HG03354 (cell line): ENCODE data around the gene RFTN1.

Experiments used
- ATAC-seq: cut with Tn5 transposase; IDR thresholded peaks from one replicate; pipeline ENCODE4 v1.9.1; 2021; ENCODE audit warnings: mild to moderate bottlenecking; ENCODE audit not compliant: unreplicated experiment, poor library complexity, severe bottlenecking

The RFTN1 gene

DNA sequence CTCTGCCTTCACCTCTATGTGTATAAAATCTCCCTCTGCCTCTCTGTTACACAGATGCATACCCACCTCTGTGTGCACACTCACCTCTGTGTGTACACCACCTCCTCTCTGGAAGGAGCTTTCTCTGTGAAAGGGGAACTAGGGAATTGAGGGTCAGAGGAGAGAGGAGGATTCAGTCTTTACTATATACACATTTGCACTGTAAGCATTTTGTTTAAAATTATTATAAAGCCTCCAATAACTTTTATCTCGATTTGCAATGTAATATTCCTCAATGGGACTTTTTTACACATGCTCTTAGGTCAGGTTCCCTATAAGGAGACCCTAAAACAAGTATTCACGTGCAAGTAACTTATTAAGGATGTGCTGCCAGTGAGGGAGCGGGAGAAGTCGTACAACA lies 166.0 kb downstream of the RFTN1 start:
- no peak for ATAC-seq

DNA sequence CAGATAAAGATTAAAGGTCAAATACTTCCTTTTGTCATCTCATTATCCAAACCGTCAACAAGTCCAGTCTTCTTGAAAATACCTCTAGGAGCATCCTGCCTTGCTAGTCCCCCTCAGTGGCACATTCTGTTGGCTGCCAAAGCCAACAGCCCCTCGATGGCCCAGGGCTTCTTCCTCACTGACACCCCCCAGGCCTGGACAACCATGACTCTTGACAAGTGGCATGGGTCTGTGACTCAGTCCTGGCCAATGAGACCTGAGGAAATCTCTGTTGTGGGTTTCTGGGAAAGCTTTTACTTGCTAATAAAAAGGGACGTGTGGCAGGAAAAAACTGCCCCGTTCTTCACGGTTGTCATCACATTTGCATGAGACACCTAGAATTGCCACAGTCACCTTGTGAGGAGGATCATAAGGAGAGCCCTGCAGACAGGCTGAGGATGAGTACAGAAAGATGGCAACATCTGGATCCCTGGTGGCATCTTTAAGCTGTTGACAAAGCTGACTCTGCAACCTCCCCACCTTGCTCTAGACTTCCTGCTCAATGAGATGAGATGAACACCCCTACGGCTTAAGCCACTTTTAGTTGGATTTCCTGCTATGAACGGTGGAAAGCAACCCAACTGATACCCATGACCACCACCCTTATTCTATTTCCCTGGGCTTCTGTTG lies 167.0 kb downstream of the RFTN1 start:
- no peak for ATAC-seq

- no peak for ATAC-seq
Measured at GRCh38 chr3:16343101-16343500, 170.4 kb downstream of the RFTN1 start.

GRCh38 chr3:16338999-16339398 lies 174.5 kb downstream of the RFTN1 start:
- peak; percentile 67 for ATAC-seq

GRCh38 chr3:16337856-16338540 lies 175.5 kb downstream of the RFTN1 start:
- ATAC-seq: peak; percentile 89

DNA sequence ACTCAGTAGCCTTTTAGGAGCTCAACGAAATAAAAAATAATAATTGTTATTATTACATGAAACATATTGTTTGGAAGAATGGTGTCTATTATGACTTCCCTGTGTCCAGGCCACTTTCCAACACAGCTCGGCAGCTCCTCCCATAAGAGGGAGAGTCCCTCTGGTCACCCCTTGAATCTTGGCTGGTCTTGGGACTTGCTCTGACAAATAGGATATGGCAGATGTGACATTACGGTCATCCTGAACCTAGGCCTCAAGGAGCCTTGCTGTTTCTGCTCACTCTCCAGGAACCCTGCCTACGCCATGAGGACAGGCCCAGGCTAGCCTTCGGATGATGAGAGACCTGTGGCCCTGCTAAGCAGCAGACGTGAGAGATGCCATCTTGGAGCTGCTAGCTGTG lies 176.7 kb downstream of the RFTN1 start:
- no peak for ATAC-seq

DNA sequence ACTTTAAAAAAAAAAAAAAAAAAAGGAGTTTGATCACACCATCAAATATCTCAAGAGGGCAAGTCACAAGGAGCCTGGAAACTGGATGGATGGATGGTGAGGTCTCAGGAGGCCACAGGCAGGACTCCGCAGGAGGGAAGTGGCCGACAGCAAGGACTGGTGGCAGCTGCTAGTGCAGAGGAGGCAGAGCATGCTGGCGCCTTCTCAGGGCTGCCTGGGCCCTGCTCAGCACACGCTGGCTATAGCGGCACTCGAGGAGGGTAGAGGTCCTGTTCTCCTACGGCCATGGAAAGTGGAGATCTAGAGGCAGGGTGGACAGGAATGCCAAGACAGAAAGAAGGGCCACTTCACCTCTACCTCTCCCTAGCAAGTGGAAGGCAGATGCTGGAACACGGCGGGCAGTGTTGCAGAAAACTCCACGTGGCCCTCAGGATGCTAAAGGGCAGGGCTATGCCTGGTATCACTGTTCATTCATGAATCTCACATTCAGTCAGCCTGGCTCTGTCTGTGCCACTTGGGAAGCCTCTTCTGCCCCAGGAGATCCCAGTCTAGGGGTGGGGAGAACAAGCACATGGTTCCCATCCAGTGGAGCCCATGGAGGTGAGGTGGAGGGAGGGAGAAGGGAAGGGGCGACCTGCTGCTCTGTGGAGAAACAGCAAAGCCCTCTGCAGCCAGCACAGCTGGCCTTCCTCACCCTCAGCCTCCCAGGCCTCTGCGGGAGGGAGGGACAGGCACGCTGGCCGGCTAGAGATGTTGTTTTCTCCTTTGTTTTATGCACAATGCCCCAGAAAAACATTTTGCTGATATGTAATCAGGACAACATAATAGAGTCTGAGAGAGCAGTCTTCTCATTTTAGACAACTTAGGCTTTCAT lies 177.5 kb downstream of the RFTN1 start:
- ATAC-seq: no peak

GRCh38 chr3:16335333-16335732 lies 178.2 kb downstream of the RFTN1 start:
- ATAC-seq: no peak

GRCh38 chr3:16334909-16335308 lies 178.6 kb downstream of the RFTN1 start:
- ATAC-seq: no peak

- no peak for ATAC-seq
Measured at GRCh38 chr3:16332904-16333426, 180.5 kb downstream of the RFTN1 start.

DNA sequence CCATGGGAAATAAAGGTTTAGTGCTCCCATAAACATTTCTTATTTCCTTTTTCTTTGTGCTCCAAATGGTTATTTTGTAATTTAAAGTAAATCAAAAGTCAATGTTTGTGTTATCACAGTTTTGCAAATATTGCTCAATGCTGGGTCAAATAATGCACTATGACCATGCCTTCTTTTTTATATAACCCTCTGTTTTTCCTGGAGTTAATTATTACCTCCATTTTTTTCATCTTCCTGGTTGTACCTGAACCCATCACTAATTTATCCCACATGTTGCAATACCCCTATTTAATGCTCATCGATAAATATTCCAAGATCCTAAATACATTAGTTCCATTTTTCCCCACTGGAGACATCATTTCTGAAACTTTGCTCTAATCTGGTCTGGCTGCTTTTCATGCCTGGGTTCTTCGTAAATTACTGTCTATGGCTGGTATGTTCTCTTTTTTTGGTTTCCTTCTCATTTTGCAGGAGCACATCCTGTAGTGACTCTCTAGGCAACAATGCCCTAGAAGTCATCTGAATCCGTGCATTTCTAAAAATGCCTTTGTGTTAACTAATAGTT lies 182.1 kb downstream of the RFTN1 start:
- ATAC-seq: no peak

DNA sequence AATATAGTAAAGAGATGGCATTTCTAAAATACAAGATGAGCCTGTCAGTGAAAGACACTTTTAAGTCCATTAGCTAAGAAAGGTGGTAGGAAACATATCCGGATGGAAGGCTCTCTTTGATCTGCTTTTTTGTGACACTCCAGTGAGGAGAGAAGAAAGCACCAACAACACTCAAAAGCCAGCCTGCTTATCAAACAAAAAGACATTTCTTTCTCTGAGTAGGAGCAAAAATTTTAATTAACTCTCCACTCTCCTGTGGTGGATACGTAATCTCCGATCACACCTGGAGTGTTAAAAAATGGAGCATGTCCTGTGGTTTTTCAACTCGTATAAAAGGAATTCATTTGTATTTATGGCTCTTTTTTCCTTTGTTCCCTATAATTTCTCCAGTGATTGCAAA lies 183.1 kb downstream of the RFTN1 start:
- no peak for ATAC-seq

- no peak for ATAC-seq
Measured at GRCh38 chr3:16329826-16330129, 183.7 kb downstream of the RFTN1 start.

DNA sequence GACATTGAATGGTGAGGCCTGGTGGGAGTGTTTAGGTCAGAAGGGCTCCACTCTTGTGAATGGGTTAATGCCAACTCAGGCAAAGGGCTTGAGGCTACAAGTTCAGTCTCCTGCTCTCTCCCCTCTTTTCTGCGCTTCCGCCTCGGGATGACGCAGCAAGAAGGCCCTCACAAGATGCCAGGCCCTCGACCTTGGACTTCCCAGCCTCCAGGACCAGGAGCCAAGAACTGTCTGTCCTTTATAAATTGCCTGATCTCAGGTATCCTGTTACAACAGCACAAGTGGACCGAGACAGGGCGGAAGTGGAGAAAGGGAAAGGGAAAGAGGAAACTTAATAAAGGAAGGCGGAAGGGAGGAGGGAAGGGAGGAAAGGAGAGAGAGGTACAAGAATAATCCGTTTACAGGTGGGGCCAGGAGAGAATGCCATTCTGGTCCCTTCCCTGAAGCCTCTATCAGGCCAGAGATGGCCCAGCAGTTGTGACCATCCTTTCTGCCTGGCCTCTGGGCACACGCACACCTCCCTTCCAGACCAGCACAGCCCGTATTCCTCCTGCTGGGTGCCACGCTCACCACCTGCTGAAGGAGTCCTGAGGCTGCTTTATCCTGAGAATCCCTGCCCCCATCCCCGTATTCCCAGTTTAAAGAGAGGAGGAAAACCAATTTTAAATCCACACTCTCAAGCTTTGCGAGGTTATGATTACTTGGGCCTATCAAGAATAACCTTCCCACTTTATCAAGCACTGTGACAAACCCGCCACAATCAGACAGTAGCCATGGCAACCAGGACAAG lies 184.3 kb downstream of the RFTN1 start:
- no peak for ATAC-seq

- no peak for ATAC-seq
Measured at GRCh38 chr3:16328124-16328523, 185.4 kb downstream of the RFTN1 start.

- no peak for ATAC-seq
Measured at GRCh38 chr3:16326724-16327349, 186.7 kb downstream of the RFTN1 start.

DNA sequence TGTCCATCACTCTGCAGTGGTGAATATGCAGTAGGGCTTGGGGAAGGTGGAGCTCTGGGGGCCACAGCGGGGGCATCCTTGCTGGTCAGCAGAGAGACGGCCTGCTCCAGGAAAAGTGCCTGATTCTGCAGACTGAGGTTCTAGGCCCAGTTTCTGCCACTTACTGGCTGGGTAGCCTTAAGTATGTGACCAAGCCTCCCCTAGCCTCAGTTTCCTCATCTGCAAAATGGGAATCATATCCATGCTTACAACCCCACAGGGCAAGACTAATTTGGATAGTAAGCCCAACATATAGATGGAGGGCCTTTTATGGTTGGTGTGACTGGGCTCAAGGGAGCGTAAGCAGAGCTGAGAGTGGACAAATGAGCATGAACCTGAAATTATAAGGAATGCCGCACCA lies 187.6 kb downstream of the RFTN1 start:
- ATAC-seq: no peak

GRCh38 chr3:16323737-16324136 lies 189.8 kb downstream of the RFTN1 start:
- no peak for ATAC-seq

- no peak for ATAC-seq
Measured at GRCh38 chr3:16322189-16322588, 191.3 kb downstream of the RFTN1 start.
